Mesothelial cell of epicardium (in vitro differentiated cells): ENCODE measurements around the gene TBC1D23. TPM values are rescaled to one million over a fixed set of nuclear protein-coding genes. Genes with fewer than 3 reads are reported as not detected.

ENCODE experiments used
- DNase-seq, 2 experiments: peaks; one replicate each; pipeline ENCODE4 v3.0.0; 2021; ENCODE audit warnings: low spot score in 2 of 2; ENCODE audit not compliant: unreplicated experiment in 2 of 2
- H3K27ac Mint-ChIP-seq: 2 replicates; pipeline ENCODE4 v1.8.0; 2021; ENCODE audit warnings: mixed read lengths
- H3K27me3 Mint-ChIP-seq: 2 replicates; pipeline ENCODE4 v1.8.0; 2021; ENCODE audit warnings: low read depth, mixed read lengths
- H3K36me3 Mint-ChIP-seq: 2 replicates; pipeline ENCODE4 v1.8.0; 2021; ENCODE audit warnings: mixed read lengths
- H3K4me1 Mint-ChIP-seq: 2 replicates; pipeline ENCODE4 v1.8.0; 2021; ENCODE audit warnings: mixed read lengths
- H3K4me3 Mint-ChIP-seq: 2 replicates; pipeline ENCODE4 v1.8.0; 2021; ENCODE audit warnings: mild to moderate bottlenecking, moderate library complexity, mixed read lengths
- H3K9me3 Mint-ChIP-seq: 2 replicates; pipeline ENCODE4 v1.8.0; 2021; ENCODE audit warnings: mixed read lengths
- CTCF ChIP-seq: fragments of 200-600 bp; sonication (generic); IDR thresholded peaks from one replicate; pipeline ENCODE4 v1.5.0; 2021; ENCODE audit warnings: antibody characterized with exemption; ENCODE audit not compliant: unreplicated experiment
- total RNA-seq: library from RNA; stranded (reverse); gene quantifications from 3 replicates; pipeline ENCODE4 v1.2.1, GENCODE V29; 2021

Gene TBC1D23
- total RNA-seq, 1 donor from 2014 or later, result 34.0 TPM

- H3K27ac Mint-ChIP-seq, result no peak overlapping the region
- H3K4me1 Mint-ChIP-seq, result no peaks in the 10 kb centered on the region
- H3K27me3 Mint-ChIP-seq, result no peaks in the 10 kb centered on the region
- H3K4me3 Mint-ChIP-seq, result no peak overlapping the region
- H3K36me3 Mint-ChIP-seq, result no peaks in the 10 kb centered on the region
- DNase-seq, result no peak
- peaks cover 5% of the 10 kb centered on the region for H3K9me3 Mint-ChIP-seq
- no peak for TF ChIP-seq CTCF
These were observed 15.7 kb upstream of the TBC1D23 start for GRCh38 chr3:100245136-100245535.

GRCh38 chr3:100245927-100246326, 14.9 kb upstream of the TBC1D23 start:
- no peak overlapping the region for H3K4me3 Mint-ChIP-seq
- no peaks in the 10 kb centered on the region for H3K4me1 Mint-ChIP-seq
- DNase-seq, result no peak
- no peak overlapping the region for H3K27ac Mint-ChIP-seq
- no peaks in the 10 kb centered on the region for H3K36me3 Mint-ChIP-seq
- H3K9me3 Mint-ChIP-seq, result peaks cover 4% of the 10 kb centered on the region
- no peak for TF ChIP-seq CTCF
- H3K27me3 Mint-ChIP-seq, result no peaks in the 10 kb centered on the region

- Mint-ChIP-seq H3K36me3 (no peaks in the 10 kb centered on the region), H3K27me3 (no peaks in the 10 kb centered on the region), H3K27ac (no peak overlapping the region), H3K4me3 (no peak overlapping the region), H3K9me3 (no peaks in the 10 kb centered on the region), H3K4me1 (no peaks in the 10 kb centered on the region)
- TF ChIP-seq CTCF, result no peak
- DNase-seq, result no peak
These were observed 13.8 kb upstream of the TBC1D23 start for GRCh38 chr3:100246999-100247398.

- no peaks in the 10 kb centered on the region for H3K36me3 Mint-ChIP-seq
- no peak for TF ChIP-seq CTCF
- no peak for DNase-seq
These were observed 8.8 kb upstream of the TBC1D23 start for GRCh38 chr3:100252001-100252400.

GRCh38 chr3:100254168-100254777, 6.5 kb upstream of the TBC1D23 start:
- Mint-ChIP-seq H3K4me3 (no peak overlapping the region), H3K36me3 (no peaks in the 10 kb centered on the region), H3K9me3 (no peaks in the 10 kb centered on the region), H3K27ac (no peak overlapping the region), H3K27me3 (no peaks in the 10 kb centered on the region), H3K4me1 (peaks cover 22% of the 10 kb centered on the region)
- peak; percentile 27 to 46 for DNase-seq
- TF ChIP-seq CTCF, result peak; percentile 52

More at GRCh38 chr3:100252001-100252400, 8.8 kb upstream of the TBC1D23 start:
- no peak overlapping the region for H3K27ac Mint-ChIP-seq
- H3K27me3 Mint-ChIP-seq, result no peaks in the 10 kb centered on the region
- no peaks in the 10 kb centered on the region for H3K9me3 Mint-ChIP-seq
- no peak overlapping the region for H3K4me3 Mint-ChIP-seq
- H3K4me1 Mint-ChIP-seq, result peaks cover 14% of the 10 kb centered on the region

- no peak overlapping the region for H3K27ac Mint-ChIP-seq
- DNase-seq, result no peak
- H3K4me1 Mint-ChIP-seq, result peaks cover 41% of the 10 kb centered on the region
- H3K27me3 Mint-ChIP-seq, result no peaks in the 10 kb centered on the region
- no peak overlapping the region for H3K4me3 Mint-ChIP-seq
- no peaks in the 10 kb centered on the region for H3K36me3 Mint-ChIP-seq
- no peak for TF ChIP-seq CTCF
- H3K9me3 Mint-ChIP-seq, result no peaks in the 10 kb centered on the region
These were observed 4.1 kb upstream of the TBC1D23 start for GRCh38 chr3:100256731-100257151.
